ENCODE data around the gene SH3TC1.

DNA sequence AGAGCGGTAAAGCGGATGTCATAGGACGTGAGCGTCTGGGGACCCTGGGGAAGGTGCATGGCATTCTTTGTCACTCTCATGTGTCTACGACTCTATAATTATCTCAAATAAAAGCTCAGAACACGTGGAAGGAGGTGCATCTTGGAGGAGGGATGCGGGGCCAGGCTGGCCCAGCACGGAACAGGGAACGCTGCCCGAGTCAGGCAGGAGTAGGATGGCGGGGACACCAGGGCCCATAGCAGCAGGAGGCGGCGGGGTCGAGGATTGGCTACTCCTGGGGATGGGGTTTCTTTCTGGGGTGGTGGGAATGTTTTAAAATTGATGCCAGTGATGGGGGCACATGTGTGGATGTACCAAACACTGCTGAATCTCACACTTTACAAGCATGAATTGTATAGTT is 65.0 kb downstream of the SH3TC1 start:
- TF ChIP-seq CTCF (IDR thresholded peaks at IDR 0.05; ENCODE audit: insufficient read depth, low read depth, low read length) (no peak), EZH2 (IDR thresholded peaks at IDR 0.05; ENCODE audit: insufficient read depth, low read length) (no peak)
